Liver (tissue), 3 donors: ENCODE measurements around the gene MMP8.

Source experiments
- GABPA ChIP-seq, 2 donors: IDR thresholded peaks in 1 of 2; conservative IDR thresholded peaks in 1 of 2; 2 replicates each; pipeline ENCODE4 v1.6.1; 2016; ENCODE audit warnings: antibody characterized with exemption in 2 of 2, mild to moderate bottlenecking in 1 of 2, moderate library complexity in 1 of 2
- TAF1 ChIP-seq: conservative IDR thresholded peaks from 2 replicates; pipeline ENCODE4 v1.6.1; 2016; ENCODE audit warnings: antibody characterized with exemption, mild to moderate bottlenecking
- TF ChIP-seq, protein P1 (sequence below): fragments of 150-350 bp; IDR thresholded peaks from 2 replicates; pipeline ENCODE4 v1.5.1; 2017; ENCODE audit warnings: improper control_type of control experiment, low read depth, low read length; ENCODE audit not compliant: missing input control
- donor health status: healthy.
- donor health status: healthy.

DNA sequence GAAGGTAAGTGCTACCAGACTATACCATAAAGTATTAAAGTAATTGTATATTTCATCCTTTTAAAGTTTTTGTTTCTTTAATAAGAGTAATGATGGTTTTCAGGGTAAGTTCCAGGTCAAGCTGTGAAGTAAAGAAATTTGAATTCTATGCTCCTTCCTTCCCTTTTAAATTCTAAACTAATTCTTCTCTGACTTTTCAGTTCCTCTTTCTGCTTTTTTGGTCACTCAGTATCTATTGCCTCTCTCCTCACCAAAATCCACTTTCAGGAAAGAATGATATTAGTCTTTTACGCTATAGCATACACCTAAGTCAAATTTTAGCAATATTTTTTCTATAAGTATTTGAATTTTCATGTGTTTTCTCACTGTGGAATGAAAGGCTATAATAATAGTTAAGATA lies 8.2 kb downstream of the MMP8 start:
- TF ChIP-seq, protein P1, sequence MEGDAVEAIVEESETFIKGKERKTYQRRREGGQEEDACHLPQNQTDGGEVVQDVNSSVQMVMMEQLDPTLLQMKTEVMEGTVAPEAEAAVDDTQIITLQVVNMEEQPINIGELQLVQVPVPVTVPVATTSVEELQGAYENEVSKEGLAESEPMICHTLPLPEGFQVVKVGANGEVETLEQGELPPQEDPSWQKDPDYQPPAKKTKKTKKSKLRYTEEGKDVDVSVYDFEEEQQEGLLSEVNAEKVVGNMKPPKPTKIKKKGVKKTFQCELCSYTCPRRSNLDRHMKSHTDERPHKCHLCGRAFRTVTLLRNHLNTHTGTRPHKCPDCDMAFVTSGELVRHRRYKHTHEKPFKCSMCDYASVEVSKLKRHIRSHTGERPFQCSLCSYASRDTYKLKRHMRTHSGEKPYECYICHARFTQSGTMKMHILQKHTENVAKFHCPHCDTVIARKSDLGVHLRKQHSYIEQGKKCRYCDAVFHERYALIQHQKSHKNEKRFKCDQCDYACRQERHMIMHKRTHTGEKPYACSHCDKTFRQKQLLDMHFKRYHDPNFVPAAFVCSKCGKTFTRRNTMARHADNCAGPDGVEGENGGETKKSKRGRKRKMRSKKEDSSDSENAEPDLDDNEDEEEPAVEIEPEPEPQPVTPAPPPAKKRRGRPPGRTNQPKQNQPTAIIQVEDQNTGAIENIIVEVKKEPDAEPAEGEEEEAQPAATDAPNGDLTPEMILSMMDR, result no peak
- TF ChIP-seq GABPA (IDR thresholded peaks at IDR 0.05 in 1 of 2, conservative IDR thresholded peaks at IDR 0.05 in 1 of 2) (no peak), TAF1 (no peak)
